GM12801 (cell line): ENCODE results near the gene KRT13.

ENCODE experiments used
- TF ChIP-seq, protein P1 (sequence below): IDR thresholded peaks from one replicate; pipeline ENCODE4 v1.5.1; 2011; ENCODE audit warnings: control low read depth; ENCODE audit not compliant: insufficient read length; ENCODE audit errors: extremely low read depth

The KRT13 gene

DNA sequence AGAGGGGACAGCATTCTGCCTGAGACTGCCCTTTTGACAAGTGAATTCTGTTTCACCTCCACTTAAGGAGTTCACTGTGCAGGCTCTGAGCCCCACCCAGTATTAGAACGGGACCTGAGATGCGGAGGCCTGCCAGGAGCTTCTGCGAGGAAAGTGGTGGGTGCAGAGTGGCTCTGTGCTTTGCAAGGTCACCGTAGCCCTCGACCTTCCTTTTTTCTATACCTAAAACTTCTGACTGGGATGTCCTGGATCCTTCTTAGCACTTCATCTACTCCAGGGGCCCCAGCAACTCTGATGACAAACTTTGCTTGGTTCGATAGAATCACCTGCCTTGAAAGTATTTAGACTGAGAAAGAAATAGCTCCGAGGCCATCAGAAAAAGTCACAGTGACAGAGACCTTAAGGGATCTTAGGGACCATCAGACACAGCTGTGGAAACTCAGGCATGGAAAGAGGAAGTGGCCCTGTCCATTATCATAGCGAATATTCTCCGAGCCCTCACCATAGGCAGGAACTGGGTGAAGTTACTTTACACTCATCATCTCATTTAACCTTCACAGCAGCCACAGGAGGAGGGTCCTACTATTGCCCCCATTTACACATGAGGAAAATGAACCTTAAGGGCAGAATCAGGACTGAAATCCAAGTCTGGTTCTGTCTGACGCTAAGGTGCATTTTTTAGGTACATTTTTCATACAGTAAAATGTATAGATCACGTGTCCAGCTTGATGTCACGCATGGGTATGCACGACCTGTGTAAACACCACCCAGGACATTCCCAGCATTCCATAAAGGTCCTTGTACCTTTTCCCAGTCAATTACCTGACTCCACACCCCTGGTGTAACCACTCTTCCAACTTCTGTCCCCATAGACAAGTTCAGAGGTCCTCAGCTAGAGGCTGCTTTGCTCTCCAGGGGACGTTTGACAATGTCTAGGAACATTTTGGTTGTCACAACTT is 676 bp upstream of the KRT13 start:
- TF ChIP-seq, protein P1, sequence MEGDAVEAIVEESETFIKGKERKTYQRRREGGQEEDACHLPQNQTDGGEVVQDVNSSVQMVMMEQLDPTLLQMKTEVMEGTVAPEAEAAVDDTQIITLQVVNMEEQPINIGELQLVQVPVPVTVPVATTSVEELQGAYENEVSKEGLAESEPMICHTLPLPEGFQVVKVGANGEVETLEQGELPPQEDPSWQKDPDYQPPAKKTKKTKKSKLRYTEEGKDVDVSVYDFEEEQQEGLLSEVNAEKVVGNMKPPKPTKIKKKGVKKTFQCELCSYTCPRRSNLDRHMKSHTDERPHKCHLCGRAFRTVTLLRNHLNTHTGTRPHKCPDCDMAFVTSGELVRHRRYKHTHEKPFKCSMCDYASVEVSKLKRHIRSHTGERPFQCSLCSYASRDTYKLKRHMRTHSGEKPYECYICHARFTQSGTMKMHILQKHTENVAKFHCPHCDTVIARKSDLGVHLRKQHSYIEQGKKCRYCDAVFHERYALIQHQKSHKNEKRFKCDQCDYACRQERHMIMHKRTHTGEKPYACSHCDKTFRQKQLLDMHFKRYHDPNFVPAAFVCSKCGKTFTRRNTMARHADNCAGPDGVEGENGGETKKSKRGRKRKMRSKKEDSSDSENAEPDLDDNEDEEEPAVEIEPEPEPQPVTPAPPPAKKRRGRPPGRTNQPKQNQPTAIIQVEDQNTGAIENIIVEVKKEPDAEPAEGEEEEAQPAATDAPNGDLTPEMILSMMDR: no peak

GRCh38 chr17:41504246-41504977 is 1.0 kb downstream of the KRT13 start:
- TF ChIP-seq, protein P1: no peak

- TF ChIP-seq, protein P1: no peak
These were observed 2.2 kb downstream of the KRT13 start for GRCh38 chr17:41503202-41503601.

DNA sequence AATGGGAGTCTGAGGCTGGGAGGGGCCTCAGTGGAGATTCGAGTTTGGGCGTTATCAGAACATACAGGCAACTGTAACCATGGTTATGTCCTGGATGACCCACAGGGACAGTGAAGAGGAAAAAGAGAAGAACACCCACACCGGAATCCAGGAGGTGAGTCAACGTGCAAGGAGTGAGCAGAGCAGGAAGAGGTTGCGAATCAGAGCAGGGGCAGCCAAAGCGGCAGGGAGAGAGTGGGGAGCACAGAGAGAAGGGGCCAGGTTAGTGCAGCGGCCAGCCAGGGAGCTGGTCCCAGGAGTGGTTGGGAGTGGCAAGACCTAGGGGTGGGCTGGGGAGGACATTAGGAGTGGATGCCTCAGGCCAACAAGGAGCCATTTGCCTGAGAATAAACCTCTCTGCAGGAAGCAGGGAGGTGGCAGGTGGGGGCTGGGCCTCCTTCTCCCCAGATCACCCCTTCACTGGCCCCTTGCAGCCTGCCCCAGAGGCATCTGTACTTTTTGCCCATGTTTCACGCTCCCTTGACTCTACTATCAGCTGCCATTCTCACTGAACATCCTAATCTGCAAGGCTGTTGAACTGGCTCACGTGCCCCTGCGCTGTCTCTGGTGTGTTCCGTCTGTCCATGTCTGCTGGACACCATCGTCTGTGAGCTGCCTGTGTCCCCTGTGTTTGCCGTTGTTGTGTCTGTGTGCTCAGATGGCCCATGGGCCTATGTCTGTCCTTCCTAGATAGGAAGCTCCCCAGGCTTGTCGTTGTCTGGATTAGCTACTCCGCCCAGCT is 5.1 kb downstream of the KRT13 start:
- TF ChIP-seq, protein P1: no peak

GRCh38 chr17:41499714-41500113 is 5.7 kb downstream of the KRT13 start:
- TF ChIP-seq, protein P1: no peak

- TF ChIP-seq, protein P1: no peak
These were observed 7.1 kb downstream of the KRT13 start for GRCh38 chr17:41498276-41498675.
